Activated CD4-positive, CD25-positive, alpha-beta regulatory T cell treated with anti-CD3 and anti-CD28 coated beads, Interleukin-2, amount 50 U/mL, for 24 hours (primary cell): ENCODE data around the gene RDH12.
"Not testable (repeated sequence)": the region's sequence is repeated elsewhere in the genome, so short reads cannot be mapped to it uniquely, and the experiment has no call there.

Experiments used
- ATAC-seq, 2 donors: fragments of 150-1000 bp; cut with Tn5 transposase; one replicate each; pipeline ENCODE4 v1.10.0; 2021; ENCODE audit warnings: mild to moderate bottlenecking in 1 of 2, moderate library complexity in 1 of 2

RDH12 gene

DNA sequence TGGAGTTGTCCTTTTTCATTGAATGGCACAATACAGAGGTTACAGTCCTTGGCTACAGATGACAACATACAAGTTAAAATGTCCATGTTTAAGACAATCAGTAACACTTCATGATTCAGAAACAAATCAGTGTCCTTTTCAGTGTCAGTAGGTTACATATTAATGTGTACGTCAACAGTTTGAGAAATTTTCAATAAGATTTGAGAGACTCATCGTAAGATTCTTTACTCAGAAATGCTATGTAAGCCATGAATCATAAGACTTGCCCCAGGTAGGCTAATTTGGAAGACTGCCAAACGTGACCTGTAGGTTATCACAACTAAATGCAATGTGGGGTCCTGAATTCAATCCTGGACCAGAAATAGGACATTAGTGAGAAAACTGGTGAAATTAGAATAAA is 3.5 kb downstream of the RDH12 start:
- no peak for ATAC-seq

DNA sequence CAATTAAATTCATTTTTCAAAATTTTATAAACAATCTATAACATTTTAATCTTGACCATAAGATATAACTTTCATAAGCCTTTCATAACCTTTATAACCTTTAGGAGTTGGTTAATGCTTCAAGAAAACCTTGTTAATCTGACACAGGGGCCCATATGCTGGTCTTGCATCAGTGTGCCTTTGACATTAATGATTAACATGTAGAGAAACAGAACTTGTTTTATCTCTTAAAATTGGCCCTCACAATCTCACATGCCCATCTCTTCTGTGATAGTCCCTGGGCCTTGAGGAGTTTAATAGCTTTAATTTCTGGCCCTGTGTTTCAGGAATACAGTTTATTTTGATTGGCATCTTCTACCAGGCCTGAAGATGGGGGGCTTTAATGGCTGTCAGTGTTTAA is 7.7 kb downstream of the RDH12 start:
- not testable (repeated sequence) for ATAC-seq

- not testable (repeated sequence) for ATAC-seq
These were observed 8.1 kb downstream of the RDH12 start for GRCh38 chr14:67709796-67710195.

DNA sequence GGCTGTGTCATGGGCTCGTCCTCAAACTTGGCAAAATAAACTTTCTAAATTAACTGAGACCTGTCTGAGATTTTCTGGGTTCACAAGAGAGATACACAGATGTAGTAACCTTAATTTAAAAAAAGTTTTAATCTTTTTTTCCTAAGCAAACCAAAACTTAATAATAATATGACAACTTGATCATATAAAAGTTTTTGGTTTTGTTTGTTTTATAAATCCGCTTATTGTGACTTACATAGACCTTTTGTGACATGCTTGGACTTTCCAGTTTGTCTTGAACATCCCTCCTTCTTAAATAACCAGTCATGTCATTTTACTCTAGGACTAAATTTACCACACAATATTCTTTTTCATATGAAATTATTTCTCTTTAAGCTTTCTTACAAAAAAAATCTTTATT is 8.5 kb downstream of the RDH12 start:
- no peak for ATAC-seq

DNA sequence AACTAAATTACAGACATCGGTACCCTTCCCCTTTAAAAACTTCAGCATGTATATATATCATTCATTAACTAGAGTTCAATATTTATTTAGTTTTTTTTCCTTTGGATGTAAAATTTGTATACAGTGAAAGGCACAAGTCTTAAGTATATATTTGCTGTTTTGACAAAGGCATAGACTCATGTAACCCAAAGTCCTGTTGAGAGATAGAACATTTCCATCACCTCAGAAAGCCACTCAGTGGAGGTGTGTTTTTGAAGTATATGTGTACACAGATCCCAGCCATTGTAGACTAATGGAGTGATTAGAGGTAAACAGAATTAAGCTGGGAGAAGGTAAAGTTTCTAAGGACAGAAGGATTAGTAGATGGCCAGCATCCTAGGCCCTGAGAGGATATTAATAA is 15.4 kb downstream of the RDH12 start:
- ATAC-seq = no peak

GRCh38 chr14:67718265-67718664 is 16.6 kb downstream of the RDH12 start:
- ATAC-seq = no peak

DNA sequence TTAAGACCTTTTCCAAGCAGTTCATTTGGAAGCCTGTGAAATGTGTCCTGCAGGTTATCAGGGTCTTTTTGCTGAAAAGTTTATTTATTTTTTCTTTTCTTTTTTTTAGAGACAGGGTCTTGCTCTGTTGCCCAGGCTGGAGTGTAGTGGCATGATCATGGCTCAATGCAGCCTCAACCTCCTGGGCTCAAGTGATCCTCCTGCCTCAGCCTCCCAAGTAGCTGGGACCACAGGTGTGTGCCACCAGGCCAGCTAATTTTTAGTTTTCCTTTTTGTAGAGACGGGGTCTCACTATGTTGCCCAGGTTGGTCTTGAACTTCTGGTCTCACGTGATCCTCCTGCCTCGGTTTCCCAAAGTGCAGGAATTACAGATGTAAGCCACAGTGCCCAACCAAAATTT is 17.7 kb downstream of the RDH12 start:
- ATAC-seq = not testable (repeated sequence)

- ATAC-seq = peak; percentile 35 to 36
These were observed 18.2 kb downstream of the RDH12 start for GRCh38 chr14:67719866-67720265.

DNA sequence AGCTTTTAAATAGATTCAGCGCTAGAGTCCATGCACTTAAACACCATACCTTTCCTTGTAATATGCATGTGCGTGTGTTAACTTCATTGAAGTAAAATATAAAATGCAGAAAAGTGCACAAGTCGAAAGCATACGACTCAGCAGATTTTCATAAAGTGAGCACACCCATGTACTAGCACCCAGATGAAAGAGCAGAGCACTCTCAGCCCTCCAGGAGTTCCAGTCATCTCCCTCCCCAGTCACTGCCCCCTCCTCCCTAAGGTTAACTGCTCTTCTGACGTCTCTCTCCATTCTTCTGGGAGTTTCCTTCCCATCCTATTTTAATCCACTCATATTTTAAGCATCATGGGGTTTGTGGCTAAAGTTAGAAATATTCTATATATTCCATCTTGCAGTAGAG is 20.2 kb downstream of the RDH12 start:
- no peak for ATAC-seq

DNA sequence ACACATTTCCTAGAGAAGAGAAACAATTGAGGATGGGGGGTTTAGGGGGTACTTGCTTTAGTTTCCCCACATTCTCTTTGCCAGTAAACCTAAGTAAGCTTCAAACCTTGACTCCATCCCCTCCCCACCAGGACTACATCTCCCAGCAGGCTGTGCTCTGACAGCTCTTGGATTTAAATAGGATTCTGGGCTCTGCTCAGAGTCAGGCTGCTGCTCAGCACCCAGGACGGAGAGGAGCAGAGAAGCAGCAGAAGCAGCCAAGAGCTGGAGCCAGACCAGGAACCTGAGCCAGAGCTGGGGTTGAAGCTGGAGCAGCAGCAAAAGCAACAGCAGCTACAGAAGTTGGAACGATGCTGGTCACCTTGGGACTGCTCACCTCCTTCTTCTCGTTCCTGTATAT is 20.6 kb downstream of the RDH12 start:
- ATAC-seq = no peak

DNA sequence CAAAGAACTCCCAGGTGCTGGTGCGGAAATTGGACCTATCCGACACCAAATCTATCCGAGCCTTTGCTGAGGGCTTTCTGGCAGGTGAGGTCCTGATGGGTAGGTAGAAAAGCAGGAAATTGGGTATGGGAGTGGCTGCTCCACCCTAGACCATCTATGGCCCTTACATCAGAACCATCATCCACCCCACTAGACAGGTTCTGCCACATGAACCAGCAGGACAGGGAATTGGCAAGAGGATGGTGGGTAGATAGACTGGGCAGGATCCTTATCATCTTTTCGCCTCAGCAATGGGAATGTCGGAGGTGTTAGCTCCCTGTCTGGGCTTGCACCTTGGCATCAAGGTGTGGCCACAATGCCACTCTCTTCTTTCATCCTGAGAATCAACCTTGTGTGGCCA is 23.5 kb downstream of the RDH12 start:
- ATAC-seq = no peak

GRCh38 chr14:67727361-67727760 is 25.7 kb downstream of the RDH12 start:
- no peak for ATAC-seq

- no peak for ATAC-seq
These were observed 26.6 kb downstream of the RDH12 start for GRCh38 chr14:67728258-67728657.

DNA sequence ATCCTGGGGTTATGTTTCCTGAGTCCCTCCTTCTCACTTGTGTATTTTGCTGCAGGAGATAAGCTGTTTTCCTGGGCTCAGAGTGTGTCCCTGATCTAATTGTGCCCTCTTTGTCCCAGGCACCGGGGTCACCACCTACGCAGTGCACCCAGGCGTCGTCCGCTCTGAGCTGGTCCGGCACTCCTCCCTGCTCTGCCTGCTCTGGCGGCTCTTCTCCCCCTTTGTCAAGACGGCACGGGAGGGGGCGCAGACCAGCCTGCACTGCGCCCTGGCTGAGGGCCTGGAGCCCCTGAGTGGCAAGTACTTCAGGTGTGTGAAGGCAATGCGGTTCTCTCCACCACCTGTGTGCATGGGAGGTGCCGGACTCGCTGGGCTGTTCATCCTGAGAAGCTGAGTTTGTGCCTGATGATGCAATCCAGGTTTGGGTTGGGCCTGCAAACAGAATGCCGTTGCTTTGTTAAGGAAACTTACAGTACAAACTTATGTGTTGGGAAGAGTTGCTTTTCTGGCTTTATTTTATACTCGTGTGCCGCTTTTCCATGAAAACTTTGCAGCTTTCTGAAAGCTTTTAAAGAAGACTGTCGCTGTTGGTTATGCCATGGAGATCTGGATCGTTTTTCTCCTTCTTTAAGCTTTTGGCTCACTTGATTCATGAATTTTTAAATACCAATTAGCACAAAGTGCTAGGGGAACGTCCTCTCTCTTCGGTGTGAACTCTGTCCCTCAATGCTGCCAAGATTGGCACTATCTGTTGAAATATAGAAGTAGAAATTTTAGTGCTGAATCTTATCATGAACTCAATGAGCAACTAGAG is 27.6 kb downstream of the RDH12 start:
- no peak for ATAC-seq

GRCh38 chr14:67733616-67734015 is 31.9 kb downstream of the RDH12 start:
- no peak for ATAC-seq

- no peak for ATAC-seq
These were observed 33.0 kb downstream of the RDH12 start for GRCh38 chr14:67734675-67735074.

GRCh38 chr14:67735336-67736147 is 33.9 kb downstream of the RDH12 start:
- no peak for ATAC-seq

GRCh38 chr14:67736771-67737170 is 35.1 kb downstream of the RDH12 start:
- ATAC-seq = no peak

DNA sequence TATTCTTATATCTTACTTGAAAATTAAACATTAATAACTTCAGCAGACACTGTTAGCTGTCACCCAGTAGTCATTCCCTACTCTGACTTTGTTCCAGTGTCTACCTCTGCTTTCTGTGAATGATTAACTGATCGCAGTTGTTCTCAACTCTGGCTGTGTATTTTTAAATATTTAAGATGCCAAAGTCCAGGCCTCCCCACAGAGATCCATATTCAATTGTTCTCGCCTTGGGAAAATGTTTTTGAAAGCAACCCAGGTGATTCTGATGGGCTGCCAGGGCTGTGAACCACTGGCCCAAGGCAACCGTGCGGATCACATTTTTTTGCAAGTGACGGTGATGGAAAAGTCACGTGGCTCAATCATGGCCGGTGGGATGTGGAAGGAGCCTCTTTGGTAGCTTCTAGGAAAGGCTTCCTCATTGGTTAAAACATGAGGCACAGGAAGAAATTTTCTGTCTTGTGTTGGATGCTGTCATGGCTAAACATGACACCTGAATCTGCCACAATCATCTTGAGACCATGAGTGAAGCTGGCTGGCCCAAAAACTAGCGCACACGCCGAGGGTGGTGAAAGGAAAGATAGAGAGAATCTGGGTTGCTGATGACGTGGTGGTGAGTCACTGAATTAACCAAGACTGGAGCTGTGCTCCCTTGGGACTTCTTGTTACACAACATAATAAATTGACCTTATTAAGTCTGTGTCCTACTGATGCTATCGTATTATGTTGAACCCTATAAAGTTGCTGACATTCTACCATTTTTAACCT is 37.2 kb downstream of the RDH12 start:
- peak in 1 of 2 donors; percentile 49 for ATAC-seq

- no peak for ATAC-seq
These were observed 42.4 kb downstream of the RDH12 start for GRCh38 chr14:67744046-67744445.

DNA sequence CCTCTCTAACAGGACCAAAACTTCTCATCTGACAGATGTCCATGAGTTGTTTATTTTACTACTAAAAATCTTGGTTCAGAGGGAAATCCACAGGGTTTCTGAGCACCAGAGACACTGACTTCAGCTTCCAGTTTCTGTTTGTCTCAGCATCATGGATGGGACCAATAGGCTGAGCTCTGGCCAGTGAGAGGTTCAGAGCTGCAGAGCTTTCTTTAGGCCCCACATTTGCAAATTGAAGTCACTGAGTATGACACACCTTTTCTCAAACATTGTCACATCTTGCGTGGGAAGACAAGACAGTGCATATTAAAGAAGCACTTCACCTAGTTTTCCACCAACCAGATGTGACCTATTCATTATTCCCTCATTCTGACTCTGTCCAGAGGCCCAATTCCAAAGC is 45.2 kb downstream of the RDH12 start:
- ATAC-seq = peak; percentile 41 to 62

- no peak for ATAC-seq
These were observed 46.6 kb downstream of the RDH12 start for GRCh38 chr14:67748312-67748711.

- ATAC-seq = no peak
These were observed 47.8 kb downstream of the RDH12 start for GRCh38 chr14:67749341-67750084.
